ENCODE measurements around the gene CDC42BPG.
"Not testable (repeated sequence)": the region's sequence is repeated elsewhere in the genome, so short reads cannot be mapped to it uniquely, and the experiment has no call there.

The CDC42BPG gene

GRCh38 chr11:64834031-64834722 lies 10.3 kb downstream of the CDC42BPG start:
- no peak for DNase-seq

GRCh38 chr11:64833509-64833908 lies 10.9 kb downstream of the CDC42BPG start:
- no peak for DNase-seq

- no peak for DNase-seq
Measured at GRCh38 chr11:64833198-64833502, 11.3 kb downstream of the CDC42BPG start.

GRCh38 chr11:64832467-64833197 lies 11.8 kb downstream of the CDC42BPG start:
- DNase-seq: no peak

DNA sequence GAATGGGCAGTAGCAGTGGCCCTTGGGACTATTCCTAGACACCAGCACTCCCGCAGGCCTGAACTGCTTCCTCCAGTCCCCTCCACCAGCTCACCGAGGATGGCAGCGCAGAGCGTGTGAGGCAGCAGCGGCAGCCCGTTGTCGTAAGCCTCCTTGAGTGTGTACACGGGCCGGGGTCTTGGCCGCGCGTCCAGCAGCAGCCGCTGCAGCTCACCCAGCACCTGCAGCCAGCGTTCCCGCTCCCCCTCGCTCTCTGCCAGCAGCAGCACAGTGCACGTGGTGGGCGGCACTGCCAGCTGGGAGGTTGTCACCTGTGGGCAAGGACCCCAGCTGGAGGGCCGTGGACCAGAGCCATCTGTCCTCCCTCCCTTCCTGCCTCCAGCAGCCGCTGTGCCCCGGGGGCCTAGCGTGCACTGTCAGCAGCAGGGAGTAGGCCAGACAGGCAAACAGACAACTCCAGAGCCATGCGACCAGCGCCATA lies 13.0 kb downstream of the CDC42BPG start:
- peak; percentile 59 to 81 for DNase-seq

DNA sequence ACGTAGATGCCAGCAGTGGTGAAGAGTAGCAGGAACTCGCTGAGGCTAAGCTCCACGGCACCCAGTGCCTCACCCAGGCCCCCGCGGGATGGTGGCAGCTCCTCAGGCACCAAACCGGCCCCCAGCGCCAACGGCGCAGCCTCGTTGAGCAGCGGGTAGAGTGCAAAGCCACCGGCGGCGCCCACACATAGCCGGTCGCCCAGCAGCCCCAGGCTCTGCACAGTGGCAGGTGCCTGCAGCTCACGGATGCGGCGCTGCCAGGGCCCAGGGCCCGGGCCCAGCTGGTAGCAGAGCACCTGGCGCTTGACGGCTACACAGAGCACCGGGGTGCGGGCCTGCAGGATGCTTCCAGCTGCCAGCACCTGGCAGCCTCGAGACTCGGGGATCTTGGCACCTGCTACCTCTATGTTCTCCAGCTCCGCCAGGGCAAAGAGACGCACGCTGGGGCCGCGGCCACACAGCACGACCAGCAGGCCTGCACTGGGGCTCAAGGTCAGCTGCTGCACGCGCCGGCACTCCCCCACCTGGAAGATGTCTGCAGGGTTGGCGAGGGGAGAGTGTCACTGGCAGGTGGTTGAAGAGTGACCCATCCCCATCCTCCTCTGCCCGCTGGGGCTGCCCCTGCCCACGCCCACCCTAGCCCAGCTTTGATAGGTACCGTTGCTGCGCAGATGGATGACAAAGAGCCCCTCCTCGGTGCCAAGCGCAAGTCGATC lies 14.8 kb downstream of the CDC42BPG start:
- no peak for DNase-seq

DNA sequence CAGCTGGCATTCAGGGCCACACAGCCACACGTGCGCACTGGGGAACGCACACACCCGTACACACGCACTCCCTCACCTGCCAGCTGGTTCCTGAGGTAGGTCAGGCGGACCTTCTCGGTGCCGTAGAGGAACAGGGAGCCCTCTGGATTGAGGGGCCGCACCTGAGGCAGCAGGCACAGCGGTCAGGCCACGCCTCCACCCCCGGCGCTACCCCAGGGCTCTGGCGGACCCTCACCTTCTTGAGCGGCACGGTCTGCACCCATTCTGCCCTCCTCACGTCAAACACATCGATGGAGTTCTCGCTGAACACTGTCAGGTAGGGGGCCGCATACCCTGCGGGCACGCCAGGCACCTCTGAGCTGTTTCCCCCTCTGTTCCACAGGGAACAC lies 17.0 kb downstream of the CDC42BPG start:
- no peak for DNase-seq

DNA sequence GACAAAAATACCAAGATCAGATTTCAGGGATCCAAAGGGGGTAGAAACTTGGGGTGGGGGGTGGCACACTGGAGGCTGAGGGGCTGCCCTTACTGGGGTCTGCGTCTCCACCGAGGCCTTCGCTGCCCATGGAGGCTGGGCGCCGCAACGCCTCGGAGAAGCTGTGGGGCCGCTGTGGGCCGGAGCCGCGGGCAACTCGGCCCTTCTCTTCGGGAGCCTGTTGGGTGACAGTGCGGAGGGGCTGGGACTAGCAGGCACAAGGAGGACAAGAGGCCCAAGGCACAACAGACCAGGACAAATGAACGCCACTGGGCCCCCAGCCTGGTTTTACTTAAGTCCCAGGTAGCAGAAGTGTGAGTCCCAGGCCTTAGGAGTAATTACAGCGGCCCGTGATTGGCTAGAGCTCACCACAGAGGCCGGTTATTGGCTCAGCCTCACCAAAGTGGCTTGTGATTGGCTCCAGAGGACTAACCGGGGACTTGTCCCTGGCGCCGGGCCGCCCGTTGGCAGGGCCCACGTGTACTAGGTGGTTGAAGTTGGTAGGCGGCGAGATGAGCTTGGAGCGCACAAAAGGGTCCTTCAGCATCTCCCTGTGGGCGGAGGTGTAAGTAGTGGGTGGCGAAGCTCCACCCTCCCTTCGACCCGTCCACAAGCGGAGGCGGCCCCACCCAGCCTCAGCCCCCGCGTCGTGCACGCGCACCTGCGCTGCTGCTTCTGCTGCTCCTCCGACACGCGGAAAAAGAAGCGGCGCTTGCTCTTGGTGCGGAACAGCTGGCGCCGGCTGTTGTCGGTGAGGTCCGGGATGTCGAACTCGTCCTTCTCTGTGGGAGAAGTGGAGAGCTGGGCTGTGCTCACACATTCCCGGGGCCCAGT lies 17.6 kb downstream of the CDC42BPG start:
- no peak for DNase-seq

- no peak for DNase-seq
Measured at GRCh38 chr11:64826062-64826461, 18.4 kb downstream of the CDC42BPG start.

DNA sequence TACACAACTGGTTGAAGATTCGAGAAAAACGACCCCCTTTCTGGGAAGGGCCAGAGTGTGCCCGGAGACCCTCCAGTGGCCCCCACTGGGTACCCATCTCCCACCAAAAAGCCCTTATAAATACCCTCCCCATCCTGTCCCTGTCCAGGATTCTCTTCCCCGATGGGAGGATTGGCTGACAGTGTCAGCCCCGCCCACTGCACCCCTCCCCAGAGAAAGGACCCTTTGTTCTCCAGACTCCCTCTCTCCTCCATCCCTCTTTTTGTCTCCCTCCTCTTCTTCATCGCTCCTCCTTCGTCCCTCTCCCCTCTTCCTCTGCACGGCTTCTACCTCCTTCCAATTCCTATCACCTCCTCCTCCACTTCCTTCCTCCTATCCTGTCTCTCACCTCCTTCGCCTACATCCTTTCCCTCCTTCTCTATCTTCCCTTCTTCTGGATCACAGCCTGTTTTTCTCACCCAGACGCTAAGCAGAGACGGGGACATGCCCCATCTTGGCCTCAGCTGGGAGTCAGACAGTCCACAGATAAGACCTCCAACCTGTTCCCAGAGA lies 20.8 kb downstream of the CDC42BPG start:
- no peak for DNase-seq

GRCh38 chr11:64817476-64817875 lies 27.0 kb downstream of the CDC42BPG start:
- DNase-seq: no peak

- DNase-seq: not testable (repeated sequence)
Measured at GRCh38 chr11:64815433-64815832, 29.0 kb downstream of the CDC42BPG start.

DNA sequence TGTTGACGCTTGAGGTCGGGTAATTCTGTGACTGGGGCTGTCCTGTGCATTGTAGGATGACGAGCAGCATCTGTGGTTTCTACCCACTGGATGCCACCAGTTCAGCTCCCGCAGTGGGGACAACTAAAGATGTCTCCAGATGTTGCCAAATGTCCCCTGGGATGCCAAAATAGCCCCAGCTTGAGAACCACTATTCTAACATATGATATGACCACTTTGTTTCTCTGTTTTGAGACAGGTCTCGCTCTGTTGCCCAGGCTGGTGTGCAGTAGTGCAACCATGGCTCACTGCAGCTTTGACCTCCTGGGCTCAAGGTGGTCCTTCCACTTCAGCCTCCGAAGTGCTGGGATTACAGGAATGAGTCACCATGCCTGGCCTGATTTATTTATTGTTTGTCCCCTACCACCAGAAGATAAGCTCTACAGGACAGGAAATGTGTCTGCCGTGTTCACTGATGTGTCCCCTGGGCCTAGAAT lies 29.7 kb downstream of the CDC42BPG start:
- DNase-seq: no peak

GRCh38 chr11:64813826-64814225 lies 30.6 kb downstream of the CDC42BPG start:
- DNase-seq: no peak

- DNase-seq: no peak
Measured at GRCh38 chr11:64810891-64811272, 33.6 kb downstream of the CDC42BPG start.

DNA sequence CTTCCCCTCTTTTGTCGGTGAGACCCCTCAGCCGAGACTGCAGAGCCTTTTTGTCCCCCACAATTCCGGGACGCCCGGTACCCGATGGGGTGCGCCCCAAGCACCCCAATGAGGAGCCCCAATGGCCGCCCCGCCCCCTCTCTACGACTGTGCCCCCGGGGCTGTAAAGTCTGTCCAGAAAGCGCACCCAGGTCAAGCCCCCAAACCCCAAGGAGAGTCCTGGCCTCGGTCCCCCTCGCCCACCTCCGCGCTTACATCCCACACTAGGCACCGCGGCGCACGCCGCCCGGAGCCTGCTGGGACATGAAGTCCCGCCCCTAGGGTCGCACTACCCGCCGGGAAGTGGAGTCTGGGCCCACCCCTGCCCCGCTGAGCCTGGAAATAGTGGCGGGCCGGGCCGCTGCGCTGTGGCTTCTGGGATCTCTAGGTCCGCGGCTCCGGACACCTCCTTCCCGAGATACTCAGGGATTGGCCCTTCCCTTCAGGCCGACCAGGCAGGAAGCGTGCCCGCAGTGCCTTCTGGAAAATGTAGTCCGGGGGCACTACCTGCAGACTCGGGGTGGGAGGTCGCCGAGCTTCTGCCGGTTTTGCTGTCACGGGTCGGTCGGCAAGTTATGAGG lies 34.1 kb downstream of the CDC42BPG start, which contains the start of gene MEN1:
Gene MEN1 (minus strand): TSS at position 281 of the 620 bp plus-strand sequence. CDS start 442 bp downstream, outside the sequence.
- peak; percentile 92 to 95 for DNase-seq

DNA sequence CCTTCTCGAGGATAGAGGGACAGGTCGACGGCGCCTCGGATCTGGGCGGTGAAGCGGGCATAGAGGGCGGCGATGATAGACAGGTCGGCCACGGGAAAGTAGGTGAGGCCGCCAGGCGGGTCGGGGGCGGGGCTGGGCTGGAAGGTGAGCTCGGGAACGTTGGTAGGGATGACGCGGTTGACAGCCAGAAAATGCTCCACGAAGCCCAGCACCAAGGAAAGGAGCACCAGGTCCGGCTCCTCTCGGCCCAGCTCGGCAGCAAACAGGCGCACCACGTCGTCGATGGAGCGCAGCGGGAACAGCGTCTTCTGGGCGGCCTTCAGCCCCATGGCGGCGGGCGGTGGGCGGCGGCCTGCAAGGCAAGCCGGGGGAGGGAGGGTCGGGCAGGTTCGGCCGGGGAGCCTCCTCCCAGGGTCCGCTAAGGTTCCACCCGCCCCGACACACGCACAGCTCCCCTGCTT lies 34.6 kb downstream of the CDC42BPG start:
- DNase-seq: no peak

GRCh38 chr11:64805481-64805880 lies 39.0 kb downstream of the CDC42BPG start:
- no peak for DNase-seq

GRCh38 chr11:64804346-64805210 lies 39.9 kb downstream of the CDC42BPG start:
- no peak for DNase-seq

DNA sequence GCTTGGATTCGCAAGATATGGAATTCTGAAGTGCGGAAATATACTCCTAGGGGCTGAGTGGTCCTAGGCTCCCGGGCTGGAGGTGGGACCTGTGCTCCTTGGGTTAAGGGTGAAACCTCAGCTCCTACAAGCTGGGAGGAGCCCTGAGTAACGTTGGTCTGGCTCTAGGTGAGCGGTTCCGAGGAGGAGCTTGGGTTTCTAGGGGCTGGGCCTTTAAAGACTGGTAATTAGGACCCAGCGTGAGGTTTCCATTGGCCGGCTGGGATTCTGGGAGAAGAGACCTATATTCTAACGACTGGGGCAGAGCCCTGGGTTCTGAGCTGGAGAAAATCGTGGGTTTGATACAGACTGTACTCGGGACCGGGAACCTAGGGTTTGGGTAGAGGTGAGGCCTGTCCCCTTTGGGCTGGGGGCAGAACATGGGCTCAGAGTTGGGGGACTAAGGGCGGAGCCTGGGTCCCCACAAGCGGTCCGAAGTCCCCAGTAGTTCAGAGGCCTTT lies 40.6 kb downstream of the CDC42BPG start:
- DNase-seq: no peak
